Measurements from ENCODE around the gene CRHR1. TPM values are rescaled to one million over a fixed set of nuclear protein-coding genes. Genes with fewer than 3 reads are reported as not detected.

Gene CRHR1
- total RNA-seq, 1 experiment from 2014 or later, result not detected

DNA sequence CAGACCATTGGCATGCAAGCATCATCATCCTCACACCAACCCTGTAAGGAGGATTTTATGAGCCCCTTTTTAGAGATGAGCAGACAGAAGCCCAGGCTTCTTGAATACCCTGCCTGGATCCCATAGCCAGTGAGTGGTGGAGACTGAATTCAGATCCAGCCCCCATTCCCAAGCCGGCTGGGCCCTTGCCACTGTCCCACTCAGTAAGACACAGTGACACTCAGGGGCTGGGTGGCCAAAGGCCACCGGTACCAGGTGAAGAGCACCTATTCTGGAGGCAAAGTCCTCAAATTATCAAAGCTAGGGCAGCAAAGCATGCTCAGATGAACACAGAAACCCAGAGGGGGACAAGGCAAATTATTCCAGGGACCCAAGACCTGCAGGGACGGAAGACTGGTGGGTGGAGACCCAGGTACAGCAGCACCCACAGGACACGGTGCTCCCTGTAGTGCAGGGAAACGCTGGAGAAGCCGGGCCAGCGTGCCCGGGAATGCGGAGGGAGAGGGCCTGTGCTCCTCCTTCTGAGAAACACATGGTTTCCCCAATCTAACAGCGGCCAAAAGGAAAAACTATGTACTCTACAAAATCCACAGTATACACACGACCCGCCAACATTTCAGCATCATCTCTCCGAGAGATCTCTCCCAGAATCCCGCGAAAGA, 33.2 kb upstream of the CRHR1 start:
- H3K4me1 ChIP-seq (ENCODE audit: insufficient read depth, low read length), result no peaks in the 10 kb centered on the region
- H3K9ac ChIP-seq (ENCODE audit: low read length), result no peak overlapping the region
- intact Hi-C loops (cut with micrococcal nuclease), result no loop called here
- no peaks in the 10 kb centered on the region for H3K9me2 ChIP-seq (replicated peaks; ENCODE audit: low read length)
- H3K79me2 ChIP-seq (ENCODE audit: low read length), result no peaks in the 10 kb centered on the region
- no peaks in the 10 kb centered on the region for H3K36me3 ChIP-seq (ENCODE audit: low read depth, low read length)
- ATAC-seq (no peak), DNase-seq (no peak)
- no peak overlapping the region for H2AFZ ChIP-seq (ENCODE audit: low read length)
- no peak overlapping the region for H3K27ac ChIP-seq (ENCODE audit: low read length)
- BruUV-seq (replicated peaks), result no TSS peak
- CTCF ChIA-PET, result no interaction called here
- H3K9me3 ChIP-seq (ENCODE audit: low read length), result no peaks in the 10 kb centered on the region
- no peak overlapping the region for H3K4me2 ChIP-seq (ENCODE audit: low read length)
- no peak for TF ChIP-seq EZH2 (IDR thresholded peaks at IDR 0.05; ENCODE audit: low read length, unreplicated experiment)
- TF ChIP-seq EZH2phosphoT487 (IDR thresholded peaks at IDR 0.05; ENCODE audit: borderline replicate concordance, low read length), result no peak
- TF ChIP-seq, protein P1, sequence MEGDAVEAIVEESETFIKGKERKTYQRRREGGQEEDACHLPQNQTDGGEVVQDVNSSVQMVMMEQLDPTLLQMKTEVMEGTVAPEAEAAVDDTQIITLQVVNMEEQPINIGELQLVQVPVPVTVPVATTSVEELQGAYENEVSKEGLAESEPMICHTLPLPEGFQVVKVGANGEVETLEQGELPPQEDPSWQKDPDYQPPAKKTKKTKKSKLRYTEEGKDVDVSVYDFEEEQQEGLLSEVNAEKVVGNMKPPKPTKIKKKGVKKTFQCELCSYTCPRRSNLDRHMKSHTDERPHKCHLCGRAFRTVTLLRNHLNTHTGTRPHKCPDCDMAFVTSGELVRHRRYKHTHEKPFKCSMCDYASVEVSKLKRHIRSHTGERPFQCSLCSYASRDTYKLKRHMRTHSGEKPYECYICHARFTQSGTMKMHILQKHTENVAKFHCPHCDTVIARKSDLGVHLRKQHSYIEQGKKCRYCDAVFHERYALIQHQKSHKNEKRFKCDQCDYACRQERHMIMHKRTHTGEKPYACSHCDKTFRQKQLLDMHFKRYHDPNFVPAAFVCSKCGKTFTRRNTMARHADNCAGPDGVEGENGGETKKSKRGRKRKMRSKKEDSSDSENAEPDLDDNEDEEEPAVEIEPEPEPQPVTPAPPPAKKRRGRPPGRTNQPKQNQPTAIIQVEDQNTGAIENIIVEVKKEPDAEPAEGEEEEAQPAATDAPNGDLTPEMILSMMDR (conservative IDR thresholded peaks at IDR 0.05; ENCODE audit: low read depth, low read length), result no peak
- peaks cover 96% of the 10 kb centered on the region for H3K27me3 ChIP-seq (ENCODE audit: low read length)
- no peaks in the 10 kb centered on the region for H4K20me1 ChIP-seq (ENCODE audit: low read length)
- no peak overlapping the region for H3K4me3 ChIP-seq (ENCODE audit: low read length)
- no peaks in the 10 kb centered on the region for H3F3A ChIP-seq (ENCODE audit: low read length, unreplicated experiment)
- POLR2A ChIA-PET (ENCODE audit: unreplicated experiment), result no interaction called here

GRCh38 chr17:45751466-45751865, 32.7 kb upstream of the CRHR1 start:
- CTCF ChIA-PET, result no interaction called here
- Histone ChIP-seq H2AFZ (ENCODE audit: low read length) (no peak overlapping the region), H4K20me1 (ENCODE audit: low read length) (no peaks in the 10 kb centered on the region), H3K9me2 (replicated peaks; ENCODE audit: low read length) (no peaks in the 10 kb centered on the region), H3K79me2 (ENCODE audit: low read length) (no peaks in the 10 kb centered on the region), H3K27ac (ENCODE audit: low read length) (no peak overlapping the region), H3K9ac (ENCODE audit: low read length) (no peak overlapping the region), H3K4me2 (ENCODE audit: low read length) (no peak overlapping the region), H3K9me3 (ENCODE audit: low read length) (no peaks in the 10 kb centered on the region), H3K27me3 (ENCODE audit: low read length) (peaks cover 96% of the 10 kb centered on the region), H3K4me1 (ENCODE audit: insufficient read depth, low read length) (no peaks in the 10 kb centered on the region), H3F3A (ENCODE audit: low read length, unreplicated experiment) (no peaks in the 10 kb centered on the region), H3K36me3 (ENCODE audit: low read depth, low read length) (no peaks in the 10 kb centered on the region), H3K4me3 (ENCODE audit: low read length) (no peak overlapping the region)
- ATAC-seq (no peak), DNase-seq (no peak)
- no peak for TF ChIP-seq EZH2phosphoT487 (IDR thresholded peaks at IDR 0.05; ENCODE audit: borderline replicate concordance, low read length)
- no peak for TF ChIP-seq EZH2 (IDR thresholded peaks at IDR 0.05; ENCODE audit: low read length, unreplicated experiment)
- TF ChIP-seq, protein P1 (conservative IDR thresholded peaks at IDR 0.05; ENCODE audit: low read depth, low read length), result no peak
- POLR2A ChIA-PET (ENCODE audit: unreplicated experiment), result no interaction called here
- intact Hi-C loops (cut with micrococcal nuclease), result no loop called here
- no TSS peak for BruUV-seq (replicated peaks)

- no TSS peak for BruUV-seq (replicated peaks)
- DNase-seq (no peak), ATAC-seq (no peak)
- intact Hi-C loops (cut with micrococcal nuclease), result no loop called here
- H3K4me3 ChIP-seq (ENCODE audit: low read length), result no peak overlapping the region
- CTCF ChIA-PET, result no interaction called here
- TF ChIP-seq, protein P1 (conservative IDR thresholded peaks at IDR 0.05; ENCODE audit: low read depth, low read length), result no peak
- TF ChIP-seq EZH2 (IDR thresholded peaks at IDR 0.05; ENCODE audit: low read length, unreplicated experiment) (no peak), EZH2phosphoT487 (IDR thresholded peaks at IDR 0.05; ENCODE audit: borderline replicate concordance, low read length) (no peak)
- no peak overlapping the region for H3K9ac ChIP-seq (ENCODE audit: low read length)
- POLR2A ChIA-PET (ENCODE audit: unreplicated experiment), result no interaction called here
- H3K9me2 ChIP-seq (replicated peaks; ENCODE audit: low read length), result no peaks in the 10 kb centered on the region
- no peaks in the 10 kb centered on the region for H3K9me3 ChIP-seq (ENCODE audit: low read length)
- no peaks in the 10 kb centered on the region for H3K79me2 ChIP-seq (ENCODE audit: low read length)
- no peaks in the 10 kb centered on the region for H4K20me1 ChIP-seq (ENCODE audit: low read length)
- no peaks in the 10 kb centered on the region for H3K4me1 ChIP-seq (ENCODE audit: insufficient read depth, low read length)
- no peak overlapping the region for H2AFZ ChIP-seq (ENCODE audit: low read length)
- H3F3A ChIP-seq (ENCODE audit: low read length, unreplicated experiment), result no peaks in the 10 kb centered on the region
- H3K36me3 ChIP-seq (ENCODE audit: low read depth, low read length), result no peaks in the 10 kb centered on the region
- no peak overlapping the region for H3K27ac ChIP-seq (ENCODE audit: low read length)
- peaks cover 94% of the 10 kb centered on the region for H3K27me3 ChIP-seq (ENCODE audit: low read length)
- no peak overlapping the region for H3K4me2 ChIP-seq (ENCODE audit: low read length)
These were observed 31.9 kb upstream of the CRHR1 start for GRCh38 chr17:45752246-45752645.

All from PC-3 (cell line).